SH-SY5Y (cell line): ENCODE data around the gene CCDC40.

Source experiments
- GATA2 ChIP-seq: IDR thresholded peaks from 2 replicates; pipeline ENCODE4 v1.6.1; 2011; ENCODE audit warnings: mild to moderate bottlenecking, low read depth, low read length
- GATA3 ChIP-seq: IDR thresholded peaks from 2 replicates; pipeline ENCODE4 v1.6.1; 2011; ENCODE audit warnings: low read depth, mild to moderate bottlenecking, low read length, moderate library complexity

DNA sequence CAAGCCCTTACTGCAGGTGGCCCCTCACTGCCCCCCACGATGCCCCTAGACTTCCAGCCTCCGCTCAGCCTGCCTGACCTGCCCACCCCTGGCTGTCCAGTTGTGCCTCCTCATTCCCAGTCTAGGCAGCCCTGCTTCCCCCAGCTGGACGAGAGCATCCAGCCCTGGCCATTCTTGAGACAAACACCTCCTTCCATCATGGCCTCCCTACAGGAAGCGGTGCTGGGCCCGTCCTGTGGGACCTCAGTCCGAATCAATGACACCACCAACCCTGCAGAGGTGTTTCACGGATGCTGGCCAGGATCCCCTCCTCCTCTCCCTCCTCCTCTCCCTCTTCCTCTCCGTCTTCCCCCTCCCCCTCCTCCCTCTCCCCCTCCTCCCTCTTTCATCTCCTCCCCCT is 28.3 kb downstream of the CCDC40 start:
- TF ChIP-seq GATA2 = no peak
- no peak for TF ChIP-seq GATA3
